IMR-90 (cell line): ENCODE data around the gene EPHA10. TPM values are rescaled to one million over a fixed set of nuclear protein-coding genes. Genes with fewer than 3 reads are reported as not detected.

Source experiments
- ATAC-seq: fragments of 200-7000 bp; cut with Tn5 transposase; 2 replicates; pipeline ENCODE4 v1.9.1; 2020; ENCODE audit warnings: low read depth, mild to moderate bottlenecking, moderate library complexity
- BruUV-seq: library from RNA; stranded (reverse); fragments of 400-500 nt; replicated peaks from 2 replicates; lab custom pipeline; 2021; lab: Mats Ljungman, UMichigan
- CTCF ChIA-PET: fragments of 300-600 bp; formaldehyde crosslinking; extraction: SDS; loops from one replicate; lab custom pipeline; 2021; ENCODE audit warnings: antibody characterized with exemption; lab: Yijun Ruan, JAX
- POLR2A ChIA-PET: fragments of 300-600 bp; sonication (Branson Sonifier 250); formaldehyde crosslinking; loops from one replicate; lab custom pipeline; 2022; ENCODE audit warnings: antibody characterized with exemption; ENCODE audit not compliant: unreplicated experiment; lab: Charles Lee
- DNase-seq: peaks from one replicate; pipeline ENCODE4 v3.0.0; 2013
- H2AFZ ChIP-seq: replicated peaks from 2 replicates; pipeline ENCODE3; 2013; ENCODE audit warnings: low read length, mild to moderate bottlenecking; ENCODE audit not compliant: poor library complexity
- H2AK5ac ChIP-seq: 2 replicates; pipeline ENCODE4 v1.6.1; 2013; ENCODE audit warnings: low read depth, low read length, inconsistent platforms
- H2AK9ac ChIP-seq: replicated peaks from 2 replicates; pipeline ENCODE3; 2013; ENCODE audit warnings: mild to moderate bottlenecking, low read depth, low read length, moderate library complexity; ENCODE audit not compliant: poor library complexity
- H2BK120ac ChIP-seq: 2 replicates; pipeline ENCODE4 v1.6.1; 2013; ENCODE audit warnings: low read depth, low read length, inconsistent platforms
- H2BK15ac ChIP-seq: 3 replicates; pipeline ENCODE4 v1.6.1; 2013; ENCODE audit warnings: low read depth, low read length, inconsistent platforms
- H2BK20ac ChIP-seq: 2 replicates; pipeline ENCODE4 v1.6.1; 2013; ENCODE audit warnings: low read depth, mild to moderate bottlenecking, inconsistent platforms, low read length, moderate library complexity
- H2BK5ac ChIP-seq: 2 replicates; pipeline ENCODE4 v1.6.1; 2013; ENCODE audit warnings: mild to moderate bottlenecking, low read depth, low read length, inconsistent platforms; ENCODE audit not compliant: poor library complexity, severe bottlenecking
- H3K14ac ChIP-seq: replicated peaks from 2 replicates; pipeline ENCODE4 v1.6.1; 2013; ENCODE audit warnings: low read depth, low read length, inconsistent platforms
- H3K18ac ChIP-seq: 2 replicates; pipeline ENCODE4 v1.6.1; 2013; ENCODE audit warnings: low read depth, low read length, control low read depth
- H3K23ac ChIP-seq: 2 replicates; pipeline ENCODE4 v1.6.1; 2013; ENCODE audit warnings: low read depth, low read length, inconsistent platforms
- H3K27ac ChIP-seq: 2 replicates; pipeline ENCODE4 v1.5.1; 2013; ENCODE audit warnings: mild to moderate bottlenecking, control low read depth, low read length; ENCODE audit not compliant: insufficient read depth
- H3K27me3 ChIP-seq: 2 replicates; pipeline ENCODE4 v1.6.1; 2013; ENCODE audit warnings: low read length; ENCODE audit not compliant: control insufficient read depth, insufficient read depth
- H3K36me3 ChIP-seq: 2 replicates; pipeline ENCODE4 v1.6.1; 2013; ENCODE audit warnings: low read length, mixed read lengths; ENCODE audit not compliant: control insufficient read depth, insufficient read depth
- H3K4ac ChIP-seq: 2 replicates; pipeline ENCODE4 v1.6.1; 2013; ENCODE audit warnings: low read depth, low read length, inconsistent platforms
- H3K4me1 ChIP-seq: 2 replicates; pipeline ENCODE4 v1.6.1; 2013; ENCODE audit warnings: low read length, mixed read lengths; ENCODE audit not compliant: control insufficient read depth, insufficient read depth
- H3K4me2 ChIP-seq: 2 replicates; pipeline ENCODE4 v1.6.1; 2013; ENCODE audit warnings: low read depth, mild to moderate bottlenecking, control low read depth, low read length, moderate library complexity
- H3K4me3 ChIP-seq: 2 replicates; pipeline ENCODE4 v1.5.1; 2013; ENCODE audit warnings: low read depth, mild to moderate bottlenecking, control low read depth, low read length, moderate library complexity; ENCODE audit not compliant: insufficient read depth
- H3K56ac ChIP-seq: 2 replicates; pipeline ENCODE4 v1.6.1; 2013; ENCODE audit warnings: low read length, inconsistent platforms; ENCODE audit not compliant: insufficient read depth; ENCODE audit errors: extremely low read depth
- H3K79me1 ChIP-seq, 2 experiments: 2 replicates each; pipeline ENCODE4 v1.6.1; 2013; ENCODE audit warnings: low read length in 2 of 2, inconsistent platforms in 1 of 2, low read depth in 1 of 2
- H3K9ac ChIP-seq: 2 replicates; pipeline ENCODE4 v1.6.1; 2013; ENCODE audit warnings: low read depth, low read length, control low read depth
- H3K9me1 ChIP-seq: 2 replicates; pipeline ENCODE4 v1.6.1; 2013; ENCODE audit warnings: low read length, inconsistent platforms; ENCODE audit not compliant: insufficient read depth
- H3K9me3 ChIP-seq: 2 replicates; pipeline ENCODE4 v1.6.1; 2013; ENCODE audit warnings: low read length; ENCODE audit not compliant: control insufficient read depth, insufficient read depth
- H4K20me1 ChIP-seq: 2 replicates; pipeline ENCODE4 v1.6.1; 2013; ENCODE audit warnings: low read length, inconsistent platforms; ENCODE audit not compliant: insufficient read depth
- H4K5ac ChIP-seq: 2 replicates; pipeline ENCODE4 v1.6.1; 2013; ENCODE audit warnings: mild to moderate bottlenecking, low read depth, low read length, control low read depth
- H4K8ac ChIP-seq, 2 experiments: 2 replicates each; pipeline ENCODE4 v1.6.1; 2013; ENCODE audit warnings: low read depth in 2 of 2, low read length in 2 of 2, control low read depth in 1 of 2, inconsistent platforms in 1 of 2
- H4K91ac ChIP-seq: 2 replicates; pipeline ENCODE4 v1.6.1; 2013; ENCODE audit warnings: low read depth, low read length, inconsistent platforms; ENCODE audit not compliant: insufficient read depth
- NFE2L2 ChIP-seq: fragments of 150-350 bp; IDR thresholded peaks from 2 replicates; pipeline ENCODE4 v1.6.1; 2016; ENCODE audit warnings: low read depth, mild to moderate bottlenecking, low read length
- SMC3 ChIP-seq: fragments of 150-350 bp; IDR thresholded peaks from 2 replicates; pipeline ENCODE4 v1.6.1; 2016; ENCODE audit warnings: low read depth, mild to moderate bottlenecking, antibody characterized with exemption, low read length, moderate library complexity
- WGBS, 2 experiments: methylation state at CpG; one replicate each; pipeline versions ENCODE4 v1.1.5 to v1.1.7; 2013; ENCODE audit warnings: missing lambda C conversion rate in 2 of 2; ENCODE audit not compliant: insufficient read length in 1 of 2; ENCODE audit errors: extremely low coverage in 2 of 2; 5-methylcytosine and 5-hydroxymethylcytosine counted together
- dilution Hi-C: fragments of 300-500 bp; cut with HindIII; formaldehyde crosslinking; loops from one replicate; pipeline ENCODE4 v1.14.3; 2018; ENCODE audit warnings: low sequenced_read_pairs; ENCODE audit not compliant: unreplicated experiment
- in situ Hi-C: fragments of 300-500 bp; cut with MboI; formaldehyde crosslinking; loops from 3 replicates; pipeline ENCODE4 v1.14.3; 2019; ENCODE audit warnings: low sequenced_read_pairs, inconsistent platforms, mixed read lengths
- intact Hi-C: fragments of 100-400 bp; cut with micrococcal nuclease; formaldehyde crosslinking; loops from 2 replicates; pipeline ENCODE4 v1.10.0; 2022
- polyA plus RNA-seq, 3 experiments: library from polyadenylated mRNA; depleted of rRNA; stranded (reverse); fragments of >200 nt; gene quantifications; 2 replicates each; pipeline ENCODE4 v1.2.3, GENCODE V29; 2012; ENCODE audit warnings: low replicate concordance in 1 of 3
- total RNA-seq: library from RNA; depleted of rRNA; stranded (reverse); fragments of >200 nt; gene quantifications from 2 replicates; pipeline ENCODE4 v1.2.3, GENCODE V29; 2012

Gene EPHA10
- total and polyA plus RNA-seq, 2 of the 4 experiments (the other 2 are of a cell fraction): not detected

- Histone ChIP-seq H4K5ac (no peak overlapping the region), H4K20me1 (no peaks in the 10 kb centered on the region; the same call in 1 of the 2 replicates), H3K9ac (no peak overlapping the region), H2BK120ac (no peak overlapping the region), H3K23ac (no peak overlapping the region), H2AFZ (no peak overlapping the region), H3K4me2 (no peak overlapping the region), H3K18ac (no peak overlapping the region), H3K9me3 (no peaks in the 10 kb centered on the region), H3K4me1 (no peaks in the 10 kb centered on the region), H3K36me3 (peaks cover 3% of the 10 kb centered on the region), H4K8ac (no peak overlapping the region), H2AK5ac (no peak overlapping the region), H3K79me1 (no peaks in the 10 kb centered on the region), H2BK20ac (no peak overlapping the region), H2AK9ac (no peak overlapping the region), H3K27ac (no peak overlapping the region), H3K4me3 (no peak overlapping the region), H2BK5ac (no peak overlapping the region), H3K9me1 (no peaks in the 10 kb centered on the region; the same call in 1 of the 2 replicates), H3K14ac (no peak overlapping the region), H3K56ac (no peak overlapping the region), H2BK15ac (no peak overlapping the region), H3K27me3 (peaks cover 8% of the 10 kb centered on the region; the same call in 1 of the 2 replicates), H3K4ac (no peak overlapping the region), H4K91ac (no peak overlapping the region)
- WGBS, 2 experiments: 67% methylated on average over 1 of the region's 8 CpGs; no CpG with 5 or more reads in 1 of the 2 experiments
- CTCF ChIA-PET: no interaction called here
- ATAC-seq (no peak), DNase-seq (no peak)
- TF ChIP-seq NFE2L2 (no peak), SMC3 (no peak)
- no TSS peak for BruUV-seq
- POLR2A ChIA-PET: no interaction called here
- dilution Hi-C loops: no loop called here
- intact Hi-C loops: no loop called here
- in situ Hi-C loops: no loop called here
These were observed 50.7 kb downstream of the EPHA10 start for GRCh38 chr1:37714226-37714625.
